Heart right ventricle (tissue), 16 donors: Measurements from ENCODE around the gene DOK1. TPM values are rescaled to one million over a fixed set of nuclear protein-coding genes. Genes with fewer than 3 reads are reported as not detected.
A peak's percentile ranks its signal among the peaks of the same experiment; 100 is the strongest.

Source experiments
- ATAC-seq, 8 donors: fragments of 200-7000 bp; cut with Tn5 transposase; one replicate each; pipeline ENCODE4 v1.9.1; 2020; ENCODE audit warnings: mild to moderate bottlenecking in 8 of 8, moderate library complexity in 8 of 8, moderate number of reproducible peaks in 1 of 8
- DNase-seq, 2 donors: peaks; one replicate each; pipeline ENCODE4 v3.0.0-alpha.2; 2020
- H3K27ac ChIP-seq, 10 donors: fragments of 200-600 bp; sonication (generic) in 2 of 10; one replicate each; pipeline versions ENCODE4 v1.5.0 to v1.8.0; 2020 to 2022; ENCODE audit warnings: mild to moderate bottlenecking in 3 of 10
- H3K27me3 ChIP-seq, 7 donors: fragments of 200-600 bp; one replicate each; pipeline ENCODE4 v1.8.0; 2021 to 2022; ENCODE audit warnings: mild to moderate bottlenecking in 2 of 7
- H3K36me3 ChIP-seq, 9 donors: fragments of 200-600 bp; sonication (generic) in 1 of 9; one replicate each; pipeline versions ENCODE4 v1.5.0 to v1.8.0; 2020 to 2022; ENCODE audit warnings: mild to moderate bottlenecking in 2 of 9
- H3K4me1 ChIP-seq, 9 donors: fragments of 200-600 bp; sonication (generic) in 1 of 9; one replicate each; pipeline versions ENCODE4 v1.5.0 to v1.8.0; 2020 to 2022; ENCODE audit warnings: mild to moderate bottlenecking in 4 of 9
- H3K4me3 ChIP-seq, 10 donors: fragments of 200-600 bp; sonication (generic) in 2 of 10; one replicate each; pipeline versions ENCODE4 v1.5.0 to v1.8.0; 2020 to 2022; ENCODE audit warnings: mild to moderate bottlenecking in 7 of 10, moderate library complexity in 2 of 10
- H3K9me3 ChIP-seq, 11 donors: fragments of 200-600 bp in 10 of 11; sonication (generic) in 2 of 11; one replicate each; pipeline versions ENCODE4 v1.5.0 to v1.8.0; 2013 to 2022; ENCODE audit warnings: mild to moderate bottlenecking in 2 of 11, control low read depth in 1 of 11, moderate library complexity in 1 of 11
- CTCF ChIP-seq, 9 donors: fragments of 200-600 bp; sonication (generic) in 2 of 9; IDR thresholded peaks; one replicate each; pipeline versions ENCODE4 v1.5.0 to v1.8.0; 2021 to 2022; ENCODE audit warnings: antibody characterized with exemption in 9 of 9, mild to moderate bottlenecking in 5 of 9, moderate library complexity in 1 of 9
- WGBS, 2 donors: extraction: QIAGEN DNeasy Blood & Tissue Kit; methylation state at CpG; one replicate each; pipeline ENCODE4 v1.1.7; 2013; ENCODE audit warnings: inconsistent platforms in 1 of 2; 5-methylcytosine and 5-hydroxymethylcytosine counted together
- intact Hi-C, 10 donors: fragments of 100-400 bp; cut with DNase I; formaldehyde crosslinking; loops; one replicate each; pipeline versions ENCODE4 v1.11.1 to v1.14.2; 2022
- polyA plus RNA-seq, 2 donors: library from polyadenylated mRNA; stranded (reverse); fragments of 200-250 nt; gene quantifications; one replicate each; pipeline ENCODE4 v1.2.3, GENCODE V29; 2013
- total RNA-seq, 10 donors: library from RNA; stranded (reverse); fragmentation: NEBNext Ultra II Directional in 3 of 10; extraction: Animal tissue kit (Norgen Biotek cat#: 25700) in 3 of 10; gene quantifications; one replicate each; pipeline versions ENCODE4 v1.2.1 to v1.2.4, GENCODE V29; 2021 to 2023
- donor health status: Arrhythmogenic right ventricular cardiomyopathy.
- donor health status: ischemic (EF 13 %, LVEDD 7.1; RV severe dilation, severe dysfunction).
- donor health status: healthy with polysubstance abuse.
- donor health status: DM: no; HTN: yes; CAD: no.
- donor health status: DM: no; HTN: no; CAD: no.
- donor health status: ischemic (EF 25% LVEDD 6.9; RV normal size, moderate dysfunction).
- donor health status: ischemic (EF 25% LVEDD 5.7; RV mildly dilated, moderate dysfunction).
- donor health status: healthy.
- donor health status: DM: yes; HTN: yes; CAD: no.
- donor health status: Ischemic cardiomyopathy.
- donor health status: ischemic (EF 35%, LVEDD 5.7; RV mildly dilated, moderate dysfunction).
- donor health status: nonischemic (EF 11% LVEDD 7.7; RV severe dilation, severe dysfunction).
- donor health status: DM: yes; HTN: yes; CAD: no.
- donor health status: PGD.
- donor health status: ischemic (EF 29% LVEDD 5.4; RV normal size, mild dysfunction).
- donor health status: nonischemic (EF 23%, LVEDD 6.1; RV moderate dilation, normal function).

DOK1 gene
- total and polyA plus RNA-seq, 12 donors, result 1.9 to 7.7 (median 3.5) TPM

- H3K36me3 ChIP-seq, result no peaks in the 10 kb centered on the region
Measured at GRCh38 chr2:74576863-74577229, 22.3 kb downstream of the DOK1 start.

DNA sequence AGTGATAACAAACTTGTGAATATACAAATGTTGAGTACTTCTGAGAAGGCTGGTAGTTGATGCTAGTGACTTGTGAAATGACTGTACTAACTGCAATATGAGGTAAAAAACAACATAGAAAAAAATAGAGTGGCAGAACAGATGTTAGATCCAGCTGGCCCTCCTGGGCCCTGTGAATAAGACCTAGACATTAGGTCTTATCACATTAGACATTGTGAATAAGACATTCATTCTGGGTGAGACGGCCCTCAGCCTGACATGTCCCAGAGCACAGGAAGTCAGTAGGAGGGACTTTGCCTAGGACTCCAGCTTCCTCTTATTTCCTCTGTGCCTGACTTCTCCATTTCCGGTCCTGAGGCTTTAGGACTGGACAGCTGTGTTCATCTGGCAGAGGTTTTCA lies 22.9 kb downstream of the DOK1 start:
- ATAC-seq (peak; percentile 65 to 87 (median 76)), DNase-seq (peak in 1 of 2 donors; percentile 20)
- peaks cover 0 to 52% (median 0%) of the 10 kb centered on the region in 9 donors for H3K4me1 ChIP-seq
- 21 to 36% methylated on average over 2 of the region's 2 CpGs for WGBS, 2 donors
- H3K27me3 ChIP-seq, result no peaks in the 10 kb centered on the region
- no peak overlapping the region for H3K4me3 ChIP-seq
- H3K27ac ChIP-seq, result peak overlapping the region in 7 of 10 donors; percentile 22 to 80 (median 46)
- TF ChIP-seq CTCF (IDR thresholded peaks at IDR 0.05), result no peak
- intact Hi-C loops, result no loop called here
- H3K36me3 ChIP-seq, result no peaks in the 10 kb centered on the region
- no peaks in the 10 kb centered on the region for H3K9me3 ChIP-seq

More at GRCh38 chr2:74576863-74577229, 22.3 kb downstream of the DOK1 start:
- intact Hi-C loops, result no loop called here
- no peaks in the 10 kb centered on the region for H3K27me3 ChIP-seq
- no peaks in the 10 kb centered on the region for H3K9me3 ChIP-seq
- peak in 1 of 2 donors; percentile 40 for DNase-seq
- peaks cover 0 to 52% (median 0%) of the 10 kb centered on the region in 9 donors for H3K4me1 ChIP-seq
- TF ChIP-seq CTCF (IDR thresholded peaks at IDR 0.05), result no peak
- H3K27ac ChIP-seq, result peak overlapping the region in 8 of 10 donors; percentile 15 to 80 (median 48)
- 40 to 41% methylated on average over 1 of the region's 1 CpG for WGBS, 2 donors
- ATAC-seq, result peak; percentile 69 to 87 (median 78)
- no peak overlapping the region for H3K4me3 ChIP-seq

GRCh38 chr2:74578408-74578807 lies 23.9 kb downstream of the DOK1 start:
- Histone ChIP-seq H3K27me3 (no peaks in the 10 kb centered on the region), H3K9me3 (no peaks in the 10 kb centered on the region), H3K27ac (peak overlapping the region in 1 of 10 donors; percentile 4), H3K36me3 (no peaks in the 10 kb centered on the region), H3K4me1 (peaks cover 0 to 56% (median 0%) of the 10 kb centered on the region in 9 donors), H3K4me3 (no peak overlapping the region)
- intact Hi-C loops, result no loop called here
- TF ChIP-seq CTCF (IDR thresholded peaks at IDR 0.05), result no peak
- DNase-seq, result no peak
- WGBS, 2 donors, result 88 to 93% methylated on average over 3 of the region's 3 CpGs
- ATAC-seq, result no peak

GRCh38 chr2:74581463-74581862 lies 26.9 kb downstream of the DOK1 start:
- no peak for ATAC-seq
- Histone ChIP-seq H3K36me3 (no peaks in the 10 kb centered on the region), H3K27ac (no peak overlapping the region), H3K4me3 (no peak overlapping the region), H3K4me1 (peaks cover 0 to 60% (median 0%) of the 10 kb centered on the region in 9 donors), H3K27me3 (no peaks in the 10 kb centered on the region), H3K9me3 (no peaks in the 10 kb centered on the region)
- 76 to 79% methylated on average over 3 of the region's 3 CpGs for WGBS, 2 donors
- TF ChIP-seq CTCF (IDR thresholded peaks at IDR 0.05), result no peak
- intact Hi-C loops, result no loop called here
- no peak for DNase-seq
